GM18909 (cell line): ENCODE results near the gene LRWD1.
"Not testable (repeated sequence)": the region's sequence is repeated elsewhere in the genome, so short reads cannot be mapped to it uniquely, and the experiment has no call there.

ENCODE experiments used
- ATAC-seq: cut with Tn5 transposase; IDR thresholded peaks from one replicate; pipeline ENCODE4 v1.9.1; 2021; ENCODE audit warnings: mild to moderate bottlenecking; ENCODE audit not compliant: unreplicated experiment, poor library complexity

The LRWD1 gene

GRCh38 chr7:102439963-102440795 lies 24.6 kb upstream of the LRWD1 start:
- ATAC-seq = no peak

- ATAC-seq = peak; percentile 42
These were observed 19.7 kb upstream of the LRWD1 start for GRCh38 chr7:102444961-102445673.

DNA sequence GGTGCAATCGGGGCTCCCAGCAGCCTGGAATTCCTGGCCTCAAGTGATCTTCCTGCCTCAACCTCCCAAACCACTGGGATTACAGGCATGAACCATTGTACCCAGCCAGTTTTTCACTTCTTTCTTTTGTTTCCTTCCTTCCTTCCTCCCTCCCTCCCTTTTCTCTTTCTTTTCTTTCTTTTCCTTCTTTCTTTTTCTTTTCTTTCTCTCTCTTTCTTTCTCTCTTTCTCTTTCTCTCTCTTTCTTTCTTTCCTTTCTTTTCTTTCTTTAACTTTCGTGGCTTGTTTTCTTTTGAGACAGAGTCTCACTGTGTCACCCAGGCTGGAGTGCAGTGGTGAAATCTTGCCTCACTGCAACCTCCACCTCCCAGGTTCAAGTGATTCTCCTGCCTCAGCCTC lies 19.1 kb upstream of the LRWD1 start:
- no peak for ATAC-seq

GRCh38 chr7:102446387-102447156 lies 18.2 kb upstream of the LRWD1 start:
- ATAC-seq = no peak

GRCh38 chr7:102447311-102447710 lies 17.5 kb upstream of the LRWD1 start:
- no peak for ATAC-seq

GRCh38 chr7:102449136-102449535 lies 15.6 kb upstream of the LRWD1 start:
- ATAC-seq = no peak

- ATAC-seq = peak; percentile 44
These were observed 14.5 kb upstream of the LRWD1 start for GRCh38 chr7:102450242-102450641.

DNA sequence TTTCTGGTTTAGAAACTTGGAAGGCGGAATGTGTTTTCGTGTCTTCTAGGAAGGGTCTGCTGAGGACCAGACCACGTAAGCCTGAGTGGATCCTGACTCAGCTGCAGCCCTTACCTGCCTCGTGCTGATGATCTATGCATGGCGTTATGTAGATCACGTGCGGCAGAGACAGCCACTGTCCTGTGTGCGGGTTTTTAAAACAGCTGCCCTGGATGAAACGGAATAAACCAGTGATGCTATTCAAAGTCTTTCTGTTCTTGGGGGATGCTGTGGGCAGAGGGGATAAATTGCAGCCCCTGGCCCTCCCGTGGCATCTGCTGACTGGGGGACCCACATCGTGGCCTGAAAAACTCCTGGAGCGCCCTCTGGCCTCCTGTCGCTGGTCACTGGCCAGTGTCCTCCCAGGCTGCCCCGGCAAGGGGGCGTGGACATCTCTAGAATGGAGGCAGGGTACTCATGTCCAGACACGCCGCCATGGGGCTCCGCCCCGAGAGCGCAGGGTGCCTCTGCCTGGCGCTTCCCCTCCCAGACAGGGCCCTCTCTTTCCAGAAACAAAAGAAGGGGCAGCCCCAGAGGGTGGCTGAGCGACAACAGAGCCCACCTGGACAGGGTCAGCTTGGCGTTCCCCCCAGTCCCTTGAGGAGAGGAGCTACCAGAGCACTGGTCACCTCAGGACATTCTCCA lies 13.3 kb upstream of the LRWD1 start:
- no peak for ATAC-seq

DNA sequence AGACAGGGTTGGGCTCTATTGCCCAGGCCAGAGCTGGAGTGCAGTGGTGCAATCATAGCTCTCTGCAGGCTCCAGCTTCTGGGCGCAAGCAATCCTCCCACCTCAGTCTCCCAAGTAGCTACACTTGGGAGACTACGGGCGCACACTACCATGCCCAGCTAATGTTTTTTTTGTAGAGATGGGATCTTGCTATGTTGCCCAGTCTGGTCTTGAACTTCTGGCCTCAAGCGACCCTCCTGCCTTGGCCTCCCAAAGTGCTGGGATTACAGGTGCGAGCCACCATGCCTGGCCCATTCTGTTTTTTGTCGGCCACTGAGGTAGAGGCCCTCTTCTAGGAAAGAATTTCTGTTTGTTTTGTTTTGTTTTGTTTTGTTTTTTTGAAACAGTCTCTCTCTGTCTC lies 12.3 kb upstream of the LRWD1 start:
- no peak for ATAC-seq

- ATAC-seq = no peak
These were observed 11.5 kb upstream of the LRWD1 start for GRCh38 chr7:102453319-102453718.

GRCh38 chr7:102454468-102454867 lies 10.3 kb upstream of the LRWD1 start:
- ATAC-seq = no peak

GRCh38 chr7:102454932-102455331 lies 9.9 kb upstream of the LRWD1 start:
- not testable (repeated sequence) for ATAC-seq

DNA sequence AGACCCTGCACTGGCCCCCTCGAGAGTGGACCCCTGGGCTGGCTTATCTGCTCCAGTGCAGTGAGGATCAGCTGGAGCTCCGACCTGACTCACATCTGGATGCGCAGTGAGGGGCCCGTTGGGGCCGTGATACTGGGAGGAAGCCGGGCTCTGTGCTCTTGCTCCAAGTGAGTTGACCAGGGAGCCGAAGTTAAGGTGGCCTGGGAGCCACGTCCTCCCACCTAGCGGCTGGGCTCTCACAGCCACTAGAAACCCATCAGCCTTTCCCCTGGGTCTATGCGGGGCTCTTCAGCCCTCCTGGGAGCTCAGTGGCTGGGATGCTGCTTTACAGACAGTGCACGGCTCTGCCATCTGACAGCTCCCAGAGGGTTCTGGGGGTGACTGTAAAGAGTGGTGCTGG lies 9.2 kb upstream of the LRWD1 start:
- ATAC-seq = no peak

GRCh38 chr7:102456327-102456726 lies 8.5 kb upstream of the LRWD1 start:
- ATAC-seq = no peak

DNA sequence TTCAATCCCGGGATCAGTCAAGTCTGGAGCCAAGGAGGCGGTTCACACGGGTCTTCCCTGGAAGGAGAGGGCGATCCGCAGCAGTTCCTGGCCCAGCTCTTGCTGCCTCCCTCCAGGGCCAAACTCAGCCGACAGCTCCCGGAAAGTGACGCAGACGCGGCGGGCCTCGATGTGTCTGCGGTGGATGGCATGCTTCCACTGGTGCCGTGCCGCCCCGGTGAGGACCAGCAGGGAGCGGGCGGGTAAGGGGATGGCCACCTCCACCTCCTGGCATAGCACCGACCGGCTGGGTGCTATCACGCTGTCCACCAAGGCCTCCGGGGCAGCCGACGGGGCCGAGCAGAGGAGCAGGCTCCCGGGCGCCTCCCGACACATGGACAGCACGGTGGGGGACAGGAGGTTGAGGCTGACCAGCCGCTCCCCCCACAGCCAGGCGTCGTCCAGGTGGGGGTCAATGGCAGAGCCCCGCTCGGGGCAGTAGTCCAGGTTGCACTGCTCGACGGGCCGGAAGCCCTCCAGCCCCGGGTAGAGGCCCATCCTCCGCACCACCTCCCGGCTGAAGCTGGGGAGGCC lies 7.3 kb upstream of the LRWD1 start:
- no peak for ATAC-seq

- ATAC-seq = no peak
These were observed 5.5 kb upstream of the LRWD1 start for GRCh38 chr7:102459221-102459844.

DNA sequence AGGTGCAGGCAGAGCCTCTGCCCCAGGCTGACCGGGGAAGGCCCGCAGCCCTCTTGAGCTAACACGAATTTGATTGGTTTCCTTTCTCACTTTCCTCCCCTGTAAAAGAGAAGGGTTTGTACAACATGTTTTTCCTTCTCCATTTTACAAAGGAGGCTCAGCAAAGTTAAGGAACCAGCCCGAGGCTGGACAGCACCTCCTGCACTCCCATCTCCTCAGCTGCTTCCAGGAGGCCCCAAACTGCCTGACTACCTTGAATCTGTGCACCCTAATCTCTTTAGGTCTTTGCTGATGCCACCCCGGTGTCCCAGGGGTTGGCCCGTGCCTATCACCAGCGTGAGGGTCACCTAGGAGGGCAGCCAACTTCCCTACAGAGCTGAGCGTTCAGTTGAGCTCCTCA lies 4.3 kb upstream of the LRWD1 start:
- no peak for ATAC-seq

GRCh38 chr7:102463841-102464576 lies 775 bp upstream of the LRWD1 start:
- ATAC-seq = no peak

DNA sequence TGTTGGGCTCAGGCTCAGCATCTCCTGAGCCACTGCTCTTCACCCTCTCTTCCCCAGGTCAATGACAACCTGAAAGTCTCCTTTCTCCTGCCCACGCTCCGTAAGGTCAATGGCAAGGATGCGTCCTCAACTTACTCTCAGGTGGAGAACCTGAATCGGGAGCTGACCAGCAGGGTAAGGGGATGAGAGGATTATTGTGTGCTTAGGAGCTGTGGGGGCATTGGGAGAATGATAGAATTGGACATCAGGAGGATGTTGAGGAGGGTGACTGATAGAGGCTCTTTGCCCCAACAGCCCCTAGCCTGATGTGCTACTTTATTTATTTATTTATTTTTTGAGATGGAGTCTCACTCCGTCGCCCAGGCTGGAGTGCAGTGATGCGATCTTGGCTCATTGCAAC lies 1.3 kb downstream of the LRWD1 start:
- ATAC-seq = no peak
